Stromal cell of bone marrow (primary cell): ENCODE measurements around the gene TTN.
"Not testable (repeated sequence)": the region's sequence is repeated elsewhere in the genome, so short reads cannot be mapped to it uniquely, and the experiment has no call there.

Experiments used
- DNase-seq: peaks from one replicate; pipeline ENCODE4 v3.0.0-alpha.2; 2012; ENCODE audit warnings: low read depth

TTN gene

GRCh38 chr2:178658480-178658879, 148.7 kb downstream of the TTN start:
- DNase-seq: not testable (repeated sequence)

GRCh38 chr2:178650554-178650953, 156.7 kb downstream of the TTN start:
- no peak for DNase-seq

GRCh38 chr2:178644919-178645318, 162.3 kb downstream of the TTN start:
- DNase-seq: no peak

- no peak for DNase-seq
Measured at GRCh38 chr2:178641498-178641897, 165.7 kb downstream of the TTN start.

- no peak for DNase-seq
Measured at GRCh38 chr2:178635897-178636296, 171.3 kb downstream of the TTN start.

GRCh38 chr2:178632729-178633128, 174.5 kb downstream of the TTN start:
- DNase-seq: no peak

GRCh38 chr2:178630581-178630980, 176.6 kb downstream of the TTN start:
- no peak for DNase-seq

GRCh38 chr2:178629463-178629862, 177.8 kb downstream of the TTN start:
- DNase-seq: no peak

- no peak for DNase-seq
Measured at GRCh38 chr2:178628605-178629004, 178.6 kb downstream of the TTN start.

GRCh38 chr2:178627401-178627800, 179.8 kb downstream of the TTN start:
- no peak for DNase-seq

GRCh38 chr2:178615969-178616368, 191.3 kb downstream of the TTN start:
- DNase-seq: no peak

- no peak for DNase-seq
Measured at GRCh38 chr2:178602901-178603300, 204.3 kb downstream of the TTN start.

GRCh38 chr2:178592655-178593054, 214.6 kb downstream of the TTN start:
- no peak for DNase-seq

GRCh38 chr2:178589335-178589734, 217.9 kb downstream of the TTN start:
- no peak for DNase-seq

GRCh38 chr2:178584666-178585065, 222.6 kb downstream of the TTN start:
- no peak for DNase-seq

GRCh38 chr2:178579006-178579405, 228.2 kb downstream of the TTN start:
- peak; percentile 3 for DNase-seq

GRCh38 chr2:178574789-178575188, 232.4 kb downstream of the TTN start:
- DNase-seq: no peak

GRCh38 chr2:178568227-178568626, 239.0 kb downstream of the TTN start:
- no peak for DNase-seq

- DNase-seq: peak; percentile 76
Measured at GRCh38 chr2:178553047-178553446, 254.2 kb downstream of the TTN start.

GRCh38 chr2:178550352-178550751, 256.9 kb downstream of the TTN start:
- DNase-seq: no peak

- DNase-seq: no peak
Measured at GRCh38 chr2:178542569-178542968, 264.7 kb downstream of the TTN start.

GRCh38 chr2:178542161-178542560, 265.1 kb downstream of the TTN start:
- no peak for DNase-seq

- DNase-seq: no peak
Measured at GRCh38 chr2:178536037-178536436, 271.2 kb downstream of the TTN start.

GRCh38 chr2:178531168-178531567, 276.1 kb downstream of the TTN start:
- no peak for DNase-seq

GRCh38 chr2:178530625-178531142, 276.5 kb downstream of the TTN start:
- DNase-seq: no peak
